Thyroid gland (tissue), 4 donors: Measurements from ENCODE around the gene RALGPS2.

Source experiments
- CTCF ChIP-seq, 6 experiments: fragments of 200-600 bp in 3 of 6; fragments of 450-650 bp in 3 of 6; sonication (generic) in 3 of 6; IDR thresholded peaks; one replicate each; pipeline ENCODE4 v1.5.1; 2016 to 2019; ENCODE audit warnings: antibody characterized with exemption in 6 of 6, mild to moderate bottlenecking in 2 of 6, inconsistent platforms in 1 of 6, moderate library complexity in 1 of 6
- POLR2A ChIP-seq, 2 donors: fragments of 450-650 bp; IDR thresholded peaks; one replicate each; pipeline ENCODE4 v1.6.1; 2017; ENCODE audit warnings: antibody characterized with exemption in 2 of 2, mild to moderate bottlenecking in 2 of 2, moderate library complexity in 1 of 2

GRCh38 chr1:178784131-178784536 lies 59.1 kb downstream of the RALGPS2 start:
- TF ChIP-seq CTCF (IDR thresholded peaks at IDR 0.05) (no peak), POLR2A (IDR thresholded peaks at IDR 0.05) (no peak)
